Dedifferentiated amniotic fluid mesenchymal stem cell (primary cell): Measurements from ENCODE around the gene ZMAT5.
A peak's percentile ranks its signal among the peaks of the same experiment; 100 is the strongest.
"Not testable (repeated sequence)": the region's sequence is repeated elsewhere in the genome, so short reads cannot be mapped to it uniquely, and the experiment has no call there.

Experiments used
- DNase-seq: peaks from one replicate; pipeline ENCODE4 v3.0.0-alpha.2; 2016; ENCODE audit errors: extremely low spot score

Gene ZMAT5

DNA sequence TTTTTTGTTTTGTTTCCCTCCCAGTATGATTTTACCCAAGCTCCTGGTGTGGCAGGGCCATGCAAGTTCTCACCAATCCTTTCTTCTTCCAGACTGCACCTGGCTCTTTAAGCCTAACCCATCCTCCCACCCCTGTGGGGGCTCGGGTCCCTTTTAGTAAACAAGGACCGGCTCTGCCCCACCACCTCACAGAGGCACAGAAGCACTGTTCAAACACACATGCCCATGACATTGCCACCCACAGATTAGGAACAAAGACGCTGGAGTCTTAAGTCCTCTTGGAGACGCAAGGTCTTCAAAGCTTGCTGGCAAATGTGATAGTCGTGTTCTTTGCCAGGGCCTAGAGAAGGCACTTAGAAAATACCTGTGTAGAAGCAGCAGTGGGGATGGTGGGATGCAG, 19.2 kb upstream of the ZMAT5 start:
- DNase-seq: no peak

DNA sequence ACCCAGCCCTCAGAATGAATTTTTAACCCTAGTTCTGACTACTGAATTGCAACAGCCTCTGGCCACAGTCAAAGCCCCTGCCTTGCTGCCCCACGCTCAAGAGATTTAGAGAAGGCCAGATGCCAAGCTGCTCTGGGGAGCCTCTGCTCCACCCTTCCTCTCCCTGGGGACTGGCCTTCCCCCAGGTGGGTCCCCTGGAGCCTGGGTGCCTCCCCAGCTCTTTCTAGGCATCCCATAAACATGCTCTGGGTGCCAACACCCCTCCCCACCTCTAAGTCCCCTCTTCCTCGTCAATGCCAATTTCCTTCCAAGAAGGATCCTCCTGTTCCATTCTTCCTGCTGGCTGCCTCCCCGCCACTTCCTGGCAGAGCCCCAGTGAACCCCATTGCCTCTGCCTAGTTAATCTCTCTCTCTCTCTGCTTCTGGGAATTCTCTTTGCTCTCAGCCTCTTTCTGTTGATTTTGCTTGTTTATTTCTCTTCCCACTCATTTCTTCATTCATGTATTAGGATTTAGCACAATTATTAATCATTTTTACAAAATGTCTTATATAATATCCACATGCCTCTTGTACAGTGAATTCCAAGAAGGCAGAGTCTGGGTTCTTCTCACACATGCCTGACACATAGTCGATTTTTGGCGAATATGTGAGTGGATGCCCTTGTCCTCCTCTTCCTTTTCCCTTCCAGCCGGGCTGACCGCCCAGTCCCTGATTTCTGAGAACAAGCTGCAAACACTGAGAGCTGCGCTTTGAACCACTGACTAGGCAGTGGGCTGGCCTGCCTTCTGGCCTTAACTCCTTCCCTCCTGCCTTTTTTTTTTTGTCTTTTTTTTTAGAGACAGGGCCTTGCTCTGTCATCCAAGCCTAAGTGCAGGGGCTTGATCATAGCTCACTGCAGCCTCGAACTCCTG, 17.9 kb upstream of the ZMAT5 start:
- no peak for DNase-seq

DNA sequence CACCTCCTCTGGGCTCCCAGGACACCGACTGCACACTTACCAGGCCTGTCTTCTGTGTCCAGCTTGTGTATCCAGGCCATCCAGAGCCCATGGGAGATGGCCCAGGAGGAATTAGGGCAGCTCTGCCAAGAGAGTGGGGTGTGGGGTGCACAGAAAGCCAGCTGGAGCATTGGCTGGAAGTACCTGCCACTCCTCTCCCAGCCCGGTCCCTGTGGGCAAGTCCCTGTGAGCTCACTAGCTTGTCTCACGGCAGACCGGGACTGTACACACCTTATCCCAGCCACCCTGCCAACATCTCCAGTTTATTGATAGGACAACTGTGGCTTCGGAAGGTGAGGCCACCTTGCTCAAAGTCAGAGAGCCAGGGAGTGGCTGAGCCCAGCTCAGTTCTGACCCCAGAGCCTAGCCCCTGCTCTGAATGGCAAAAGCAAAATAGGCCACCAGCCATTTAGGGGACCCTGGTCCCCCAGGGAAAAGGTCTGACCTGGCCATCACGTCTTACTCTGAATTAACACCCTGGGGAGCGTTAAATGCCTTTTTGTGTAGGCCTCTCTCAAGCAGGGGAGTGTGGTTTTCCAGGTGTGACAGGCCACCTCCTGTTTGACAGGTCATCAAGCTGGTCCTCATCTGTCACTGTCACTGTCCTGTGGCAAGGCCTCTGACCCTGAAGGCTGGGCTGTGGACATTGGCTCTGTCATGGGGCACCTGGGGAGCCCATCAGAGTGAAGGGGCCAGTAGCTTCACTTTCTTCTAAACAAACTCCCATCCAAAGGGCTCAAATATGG, 15.4 kb upstream of the ZMAT5 start:
- DNase-seq: no peak

DNA sequence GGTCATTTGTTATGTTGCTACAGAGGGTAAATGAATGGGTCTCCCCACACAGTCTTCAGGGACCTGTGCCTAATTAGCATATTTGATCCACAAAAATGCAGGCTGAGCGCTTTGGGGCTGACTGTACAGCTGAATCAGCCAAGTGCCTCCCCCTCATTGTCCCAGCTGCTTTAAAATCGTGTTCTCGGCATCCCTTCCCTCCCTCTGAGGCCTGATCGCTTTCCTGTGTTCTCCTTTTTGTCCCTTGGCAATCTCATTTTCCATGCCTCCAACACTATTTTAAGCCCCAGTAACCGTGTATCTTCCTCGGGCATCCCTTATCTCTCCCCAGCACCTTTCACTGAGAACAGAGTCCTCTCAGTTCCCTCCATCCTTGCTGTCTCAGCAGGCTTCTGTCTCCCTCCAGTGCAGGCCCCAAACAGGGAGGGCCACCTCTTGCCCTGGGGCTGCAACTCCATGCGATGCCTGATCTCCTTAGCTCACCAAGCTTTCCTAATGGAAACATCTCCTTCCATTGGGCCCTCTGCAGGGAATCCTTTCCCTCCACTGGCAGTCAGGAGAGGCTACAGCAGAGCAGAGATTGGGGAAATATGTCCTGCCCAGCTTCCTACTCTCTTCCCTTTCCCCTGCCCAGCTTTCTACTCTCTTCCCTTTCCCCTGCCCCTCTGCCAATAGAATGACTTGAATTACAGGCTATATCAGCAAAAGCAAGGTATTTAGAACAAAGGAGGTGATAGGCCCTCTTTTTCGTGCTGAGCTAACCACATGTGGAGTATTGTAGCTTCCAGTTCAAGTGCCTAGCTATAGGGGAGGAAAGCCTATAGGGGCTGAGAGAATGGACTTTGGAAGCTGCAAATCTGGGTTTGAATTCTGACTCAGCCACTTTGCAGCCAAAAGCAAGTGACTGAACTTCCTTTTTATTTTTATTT, 14.2 kb upstream of the ZMAT5 start:
- DNase-seq: peak; percentile 33

DNA sequence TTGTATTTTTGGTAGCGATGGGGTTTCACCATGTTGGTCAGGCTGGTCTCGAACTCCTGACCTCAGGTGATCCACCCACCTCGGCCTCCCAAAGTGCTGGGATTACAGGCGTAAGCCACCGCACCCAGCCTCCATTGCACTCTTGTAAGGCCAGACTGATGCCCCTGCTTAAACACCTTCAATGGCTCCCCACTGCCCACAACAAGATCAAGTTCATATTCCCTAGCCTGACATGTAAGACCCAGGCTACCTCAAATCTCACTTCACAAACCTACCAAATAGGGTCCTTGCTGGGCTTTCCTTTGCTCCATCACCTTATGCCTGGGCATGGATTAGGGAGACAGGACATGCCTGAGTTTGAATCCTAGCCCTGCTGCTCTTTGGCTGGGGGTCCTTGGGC, 13.4 kb upstream of the ZMAT5 start:
- DNase-seq: no peak

DNA sequence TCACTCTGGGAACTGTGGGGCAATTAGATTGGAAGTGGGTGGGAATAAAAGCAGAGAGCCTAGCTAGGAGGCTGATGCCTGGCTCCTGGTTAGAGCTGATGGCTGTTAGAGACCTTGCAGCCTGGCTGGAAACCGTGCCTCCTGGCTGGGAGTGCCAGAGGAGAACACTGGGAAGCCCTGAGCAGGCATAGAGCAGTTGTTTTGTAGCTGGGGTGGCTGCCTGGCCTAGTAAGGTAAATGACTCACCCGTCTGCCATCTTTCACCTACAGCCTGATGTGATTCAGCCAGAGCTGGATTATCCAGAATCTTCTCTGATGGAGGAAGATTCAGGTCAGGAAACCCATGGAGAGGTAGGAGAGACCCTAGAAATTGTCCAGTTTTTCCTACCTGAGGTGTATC, 6.4 kb upstream of the ZMAT5 start:
- no peak for DNase-seq

DNA sequence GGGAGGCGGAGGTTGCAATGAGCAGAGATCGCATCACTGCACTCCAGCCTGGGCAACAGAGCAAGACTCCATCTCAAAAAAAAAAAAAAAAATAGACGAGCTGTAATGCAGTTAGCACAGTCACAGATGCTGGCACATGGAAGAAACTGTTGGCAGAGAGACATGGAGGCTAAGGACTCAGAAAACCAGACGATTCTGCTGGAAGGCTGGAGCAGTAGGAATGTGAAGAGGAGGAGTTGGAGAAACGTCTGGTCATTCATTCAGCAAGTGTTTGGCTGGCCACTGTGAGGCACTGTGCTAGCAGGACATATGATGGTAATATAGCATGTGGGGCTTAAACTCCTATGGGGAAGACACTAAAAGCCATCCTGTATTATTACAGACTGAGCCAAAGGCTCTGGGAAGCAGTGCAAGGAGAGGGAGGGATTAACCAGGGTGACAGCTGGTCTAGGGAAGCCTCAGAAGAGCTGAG, 5.4 kb upstream of the ZMAT5 start:
- DNase-seq: peak; percentile 28

DNA sequence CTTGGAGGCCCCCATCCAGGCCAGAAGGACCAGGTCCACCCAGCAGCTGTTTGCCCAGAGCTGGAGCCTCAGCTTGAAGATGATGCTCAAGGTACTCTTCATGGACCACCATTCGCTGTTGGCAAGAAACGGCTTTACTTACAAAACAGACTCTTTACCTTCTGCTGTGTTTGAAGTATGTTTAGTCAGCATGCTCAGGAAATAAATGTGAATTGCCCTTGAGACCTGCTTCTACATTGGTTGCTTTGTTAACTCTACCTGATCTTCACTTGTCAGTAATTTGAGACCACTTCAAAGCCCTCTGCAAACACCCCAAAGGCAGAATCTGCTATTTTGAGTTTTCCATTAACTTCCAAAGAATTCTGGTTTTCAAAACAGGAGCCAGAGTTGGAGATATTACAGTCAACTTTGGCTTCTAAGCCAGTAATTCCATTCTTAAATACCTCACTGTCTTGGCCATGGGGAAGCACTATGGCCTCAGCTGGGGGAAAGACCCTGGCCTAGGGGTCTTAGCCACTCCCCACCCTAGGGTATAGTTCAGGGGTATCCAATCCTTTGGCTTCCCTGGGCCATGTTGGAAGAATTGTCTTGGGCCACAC, 3.0 kb upstream of the ZMAT5 start:
- no peak for DNase-seq

DNA sequence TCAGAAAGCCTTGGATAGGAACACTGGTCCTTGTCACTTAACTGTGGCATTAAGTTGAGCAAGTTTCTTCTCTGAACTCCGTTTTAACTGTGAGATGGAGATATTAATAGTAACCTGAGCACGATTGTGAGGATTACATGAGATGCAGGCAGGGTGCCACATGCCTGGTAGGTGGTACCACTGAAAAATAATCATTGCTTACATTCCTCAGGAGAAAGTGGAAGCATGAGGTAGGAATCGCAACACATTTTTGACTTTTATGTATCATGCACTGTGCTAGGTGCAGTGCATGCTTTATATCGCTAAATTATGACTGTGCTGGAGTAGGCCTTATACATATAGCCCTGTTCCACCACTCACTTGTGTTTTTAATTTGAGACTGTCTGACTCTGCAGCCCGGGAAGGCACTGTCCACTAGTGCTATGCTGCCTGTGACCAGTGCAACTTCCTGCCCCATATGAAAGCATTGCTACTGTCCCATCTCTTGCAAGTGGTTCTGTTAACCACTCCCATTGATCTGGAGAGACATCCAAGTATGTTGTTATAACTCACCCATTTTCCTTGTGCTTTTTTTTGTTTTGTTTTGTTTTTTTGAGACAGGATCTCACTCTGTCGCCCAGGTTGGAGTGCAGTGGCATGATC, 1.4 kb upstream of the ZMAT5 start:
- no peak for DNase-seq

DNA sequence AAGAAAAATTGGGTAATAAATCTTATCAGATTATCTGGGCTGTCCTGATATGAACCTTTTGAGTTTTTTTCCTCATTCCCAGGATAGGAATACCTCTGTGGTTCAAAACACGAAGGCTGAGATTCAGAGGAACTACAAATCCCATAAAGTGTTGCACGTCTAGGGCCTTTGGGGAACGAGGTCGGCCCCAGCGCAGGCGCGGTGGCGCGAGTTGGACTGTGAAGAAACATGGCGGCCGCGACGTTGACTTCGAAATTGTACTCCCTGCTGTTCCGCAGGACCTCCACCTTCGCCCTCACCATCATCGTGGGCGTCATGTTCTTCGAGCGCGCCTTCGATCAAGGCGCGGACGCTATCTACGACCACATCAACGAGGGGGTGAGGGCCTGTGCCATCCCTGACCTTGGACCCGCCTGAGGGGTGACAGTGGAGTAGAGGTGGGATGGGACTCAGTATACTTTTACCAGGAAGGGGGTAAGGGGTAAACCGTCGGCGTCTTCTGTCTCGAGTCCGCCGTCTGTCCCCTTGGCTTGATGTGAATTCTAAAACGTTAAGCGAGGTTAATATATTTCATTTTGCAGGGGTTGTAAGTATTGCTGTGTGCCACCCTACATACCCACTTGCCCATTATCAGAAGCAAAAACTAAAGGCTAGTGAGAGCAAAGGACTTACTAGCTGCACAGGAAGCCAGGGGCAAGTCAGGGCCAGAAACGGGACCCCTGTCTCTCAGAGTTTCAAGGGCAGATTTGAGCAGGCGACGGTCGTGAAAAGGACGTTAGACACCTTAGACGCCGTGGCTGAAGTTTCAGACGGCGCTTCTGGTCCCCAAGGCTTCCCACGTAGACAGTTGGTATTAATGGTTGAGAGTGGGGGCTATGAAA, 604 bp upstream of the ZMAT5 start, which contains the start of gene UQCR10:
Gene UQCR10, plus strand, starts transcription at position 199 of the 881 bp plus-strand sequence. Its CDS starts 30 bp downstream, at position 229.
- peak; percentile 87 for DNase-seq

DNA sequence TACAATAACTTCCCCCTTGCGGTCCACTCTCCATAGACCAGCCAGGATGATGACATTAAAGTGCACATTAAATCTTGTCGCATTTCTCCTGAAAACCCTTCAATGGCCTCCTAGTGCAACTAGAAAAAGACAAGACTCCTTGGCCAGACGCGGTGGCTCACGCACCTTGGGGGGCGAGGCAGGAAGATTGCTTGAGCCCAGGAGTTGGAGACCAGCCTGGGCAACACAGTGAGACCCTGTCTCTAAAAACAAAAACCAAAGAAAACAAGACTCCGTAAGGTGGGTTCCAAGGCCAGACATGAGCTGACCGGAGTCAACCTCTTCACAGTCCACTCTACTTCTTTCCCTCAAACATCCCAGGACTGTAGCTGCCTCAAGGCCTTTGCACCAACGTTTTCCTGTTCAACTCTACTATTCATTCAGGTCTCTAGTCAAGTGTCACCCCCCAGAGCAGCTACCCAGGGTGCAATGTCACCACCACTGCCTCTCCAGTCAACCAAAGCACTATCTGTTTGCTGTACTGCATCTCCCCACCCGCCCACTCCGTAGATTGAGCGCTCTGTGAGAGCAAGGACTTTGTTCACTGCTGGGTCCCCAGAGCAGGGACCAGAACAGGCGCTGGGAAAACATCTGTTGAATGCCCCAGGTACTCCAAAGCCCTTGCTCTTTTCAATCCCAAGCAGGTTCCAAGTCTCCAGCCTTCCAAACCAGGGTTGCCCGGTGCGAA, 739 bp downstream of the ZMAT5 start:
- no peak for DNase-seq

DNA sequence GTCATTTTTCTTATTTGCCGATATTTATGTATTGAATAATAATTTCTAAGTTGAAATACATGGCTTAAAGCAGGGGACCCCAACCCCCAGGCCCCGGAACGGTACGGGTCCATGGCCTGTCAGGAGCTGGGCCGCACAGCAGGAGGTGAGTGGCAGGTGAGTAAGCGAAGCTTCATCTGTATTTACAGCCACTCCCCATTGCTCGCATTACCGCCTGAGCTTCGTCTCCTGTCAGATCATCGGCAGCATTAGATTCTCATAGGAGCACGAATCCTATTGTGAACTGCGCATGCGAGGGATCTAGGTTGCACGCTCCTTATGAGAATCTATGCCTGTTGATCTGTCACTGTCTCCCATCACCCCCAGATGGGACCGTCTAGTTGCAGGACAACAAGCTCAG, 4.5 kb downstream of the ZMAT5 start:
- DNase-seq: no peak

DNA sequence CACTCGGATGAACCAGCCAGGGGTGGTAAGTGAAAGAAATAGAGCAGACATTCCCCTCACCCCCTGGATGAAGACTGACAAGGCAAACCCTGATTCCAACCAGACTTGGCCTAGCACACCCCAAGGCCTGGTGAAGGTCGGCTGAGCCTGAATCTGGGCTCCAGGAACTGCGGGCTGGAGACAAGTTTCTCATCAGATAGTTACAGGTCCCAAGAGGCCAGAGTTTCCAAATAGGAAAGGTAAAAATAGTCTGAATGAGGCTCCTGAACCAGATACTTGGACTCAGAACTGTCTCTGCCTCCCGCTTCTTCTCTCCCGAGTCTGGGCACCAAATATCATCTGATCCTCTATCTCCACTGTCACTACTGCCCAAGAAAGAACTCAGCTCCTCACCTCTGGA, 7.8 kb downstream of the ZMAT5 start:
- no peak for DNase-seq

DNA sequence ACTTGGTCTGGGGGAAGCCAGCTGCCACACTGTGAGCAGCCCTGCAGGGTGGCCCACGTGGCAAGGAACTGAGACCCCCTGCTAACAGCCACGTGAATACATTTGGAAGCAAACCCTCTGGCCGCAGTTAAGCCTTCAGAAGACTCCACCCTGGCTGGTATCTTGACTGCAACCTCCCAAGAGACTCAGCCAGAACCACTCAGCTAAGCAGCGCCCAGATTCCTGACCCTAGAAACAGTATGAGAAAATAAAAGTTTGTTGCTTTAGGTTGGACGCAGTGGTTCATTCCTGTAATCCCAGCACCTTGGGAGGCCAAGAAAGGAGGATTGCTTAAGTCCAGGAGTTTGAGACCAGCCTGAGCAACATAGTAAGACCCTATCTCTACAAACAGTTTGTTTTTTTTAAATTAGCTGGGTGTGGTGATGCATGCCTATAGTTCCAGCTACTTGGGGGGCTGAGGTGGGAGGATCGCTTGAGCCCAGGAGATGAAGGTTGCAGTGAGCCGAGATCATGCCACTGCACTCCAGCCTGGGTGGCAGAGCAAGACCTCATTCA, 8.7 kb downstream of the ZMAT5 start:
- no peak for DNase-seq

DNA sequence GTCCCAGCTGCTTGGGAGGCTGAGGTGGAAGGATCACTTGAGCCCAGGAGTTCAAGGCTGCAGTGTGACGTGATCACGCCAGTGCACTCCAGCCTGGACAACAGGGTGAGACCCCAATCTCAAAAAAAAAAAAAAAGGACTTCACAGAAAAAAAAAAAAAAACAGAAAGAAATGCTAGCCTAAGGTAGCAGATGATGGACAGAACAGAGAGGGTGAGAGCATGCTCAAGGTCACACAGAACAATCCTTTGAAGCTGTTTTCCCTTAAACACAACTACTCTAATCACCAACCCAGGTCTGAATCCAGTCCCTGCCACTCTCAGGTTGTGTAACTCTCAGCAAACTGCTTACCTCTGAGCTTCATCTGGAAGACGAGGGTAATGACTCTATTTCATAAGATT, 9.7 kb downstream of the ZMAT5 start:
- DNase-seq: no peak

DNA sequence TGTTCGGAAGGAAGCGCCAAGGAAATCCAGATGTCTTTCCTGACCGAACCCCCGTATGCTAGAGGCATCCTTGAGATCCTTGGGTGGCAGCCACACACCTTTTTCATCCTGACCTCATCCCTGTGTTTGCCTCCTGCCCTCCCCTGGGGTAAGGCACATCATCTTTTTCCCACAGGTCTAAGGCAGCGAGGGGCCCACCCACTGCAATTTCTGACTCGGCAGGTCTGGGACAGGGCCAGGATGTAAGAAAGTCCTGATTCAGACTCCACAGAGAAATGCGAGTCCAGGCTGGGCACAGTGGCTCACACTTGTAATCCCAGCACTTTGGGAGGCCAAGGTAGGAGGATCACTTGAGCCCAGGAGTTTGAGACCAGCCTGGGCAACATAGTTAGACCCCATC, 10.5 kb downstream of the ZMAT5 start:
- no peak for DNase-seq

DNA sequence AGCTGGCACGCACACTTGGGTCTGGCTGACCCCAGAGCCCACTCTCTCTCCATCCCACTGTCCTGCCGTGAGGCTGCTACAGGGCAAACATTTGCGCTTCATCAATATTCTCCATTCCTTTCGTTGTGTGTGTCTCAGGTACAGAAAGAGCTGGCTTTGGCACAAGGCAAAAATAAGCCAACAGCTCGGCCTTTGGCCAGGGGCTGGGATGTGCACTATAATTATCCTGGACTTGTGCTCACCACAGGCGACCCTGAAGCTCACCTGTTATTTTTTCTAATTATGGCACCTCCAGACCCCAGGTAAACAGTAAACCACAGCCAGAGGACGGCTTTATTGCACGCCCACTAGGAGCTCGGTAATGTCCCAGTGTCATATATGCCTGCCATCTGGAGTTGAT, 10.9 kb downstream of the ZMAT5 start:
- DNase-seq: no peak

DNA sequence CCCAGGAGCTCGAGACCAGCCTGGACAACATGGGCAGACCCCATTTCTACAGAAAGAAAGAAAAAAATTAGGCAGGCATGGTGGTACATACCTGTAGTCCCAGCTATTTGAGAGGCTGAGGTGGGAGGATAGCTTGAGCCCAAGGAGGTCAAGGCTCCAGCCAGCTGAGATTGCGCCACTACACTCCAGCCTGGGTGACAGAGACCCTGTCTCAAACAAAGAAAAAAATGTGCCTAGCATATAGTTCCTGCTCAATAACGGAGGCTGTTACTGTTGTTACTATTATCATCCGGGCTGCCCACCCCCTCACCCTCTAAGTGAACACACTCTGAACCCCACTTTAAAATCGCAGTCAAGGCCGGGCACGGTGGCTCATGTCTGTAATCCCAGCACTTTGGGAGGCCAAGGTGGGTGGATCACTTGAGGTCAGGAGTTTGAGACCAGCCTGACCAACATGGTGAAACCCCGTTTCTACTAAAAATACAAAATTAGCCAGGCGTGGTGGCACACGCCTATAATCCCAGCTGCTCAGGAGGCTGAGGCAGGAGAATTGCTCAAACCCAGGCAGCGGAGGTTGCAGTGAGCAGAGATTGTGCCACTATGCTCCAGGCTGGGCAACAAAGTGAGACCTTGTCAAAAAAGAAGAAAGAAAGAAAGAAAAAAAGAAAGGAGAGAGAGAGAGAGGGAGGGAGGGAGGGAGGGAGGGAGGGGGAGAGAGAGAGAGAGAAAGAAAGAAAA, 12.0 kb downstream of the ZMAT5 start:
- not testable (repeated sequence) for DNase-seq
